Measurements from ENCODE around the gene TIMM8A. TPM values are rescaled to one million over a fixed set of nuclear protein-coding genes. Genes with fewer than 3 reads are reported as not detected.

TIMM8A gene
- 8.8 and 10.2 TPM in 2 replicates for total RNA-seq
- polyA plus RNA-seq, result 13.0 and 16.5 TPM in 2 replicates

DNA sequence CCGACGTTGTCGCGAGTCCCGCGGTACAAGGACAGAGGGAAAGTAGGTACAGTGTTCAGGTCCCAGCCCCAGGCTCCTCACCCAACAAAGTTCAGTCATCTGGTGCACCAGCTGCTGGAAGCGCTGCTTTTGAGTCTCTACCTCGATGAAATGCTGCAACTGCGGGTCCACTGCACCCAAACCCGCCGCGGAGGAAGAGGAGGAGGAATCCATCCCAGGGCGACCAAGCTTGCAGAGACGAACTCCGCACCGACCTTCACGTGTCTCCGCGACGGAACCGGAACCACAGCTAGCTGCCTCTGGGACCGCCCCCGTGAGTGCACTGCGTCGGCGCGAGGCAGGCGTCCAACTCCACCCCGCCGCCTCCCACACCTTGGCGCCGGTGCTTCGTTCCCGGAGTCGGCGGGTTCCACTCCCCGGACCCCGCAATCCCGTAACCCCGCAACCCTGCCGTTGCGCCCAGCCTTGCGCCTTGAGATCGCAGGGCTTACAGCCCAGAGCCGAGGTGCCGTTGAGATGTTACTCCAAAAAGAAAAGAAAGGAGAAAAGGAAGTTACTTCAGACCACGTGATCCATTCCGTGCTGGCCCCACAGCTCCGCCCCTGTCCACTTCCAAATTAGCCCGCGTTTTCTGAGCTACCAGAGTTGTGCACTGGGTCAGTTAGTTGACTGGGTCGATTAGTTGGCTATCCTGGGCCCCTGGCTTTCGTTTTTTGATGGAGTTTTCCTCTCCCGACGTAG is at the start of gene TIMM8A:
Gene TIMM8A, minus strand, starts transcription at position 291 of the 741 bp plus-strand sequence. Its CDS starts 78 bp downstream, at position 213.
- TF ChIP-seq EZH2 (IDR thresholded peaks at IDR 0.05; ENCODE audit: borderline replicate concordance) (no peak), CTCF (IDR thresholded peaks at IDR 0.05; ENCODE audit: poor library complexity) (no peak), EZH2phosphoT487 (IDR thresholded peaks at IDR 0.05; ENCODE audit: low read depth, severe bottlenecking, unreplicated experiment) (no peak)
- H3K9me3 ChIP-seq (ENCODE audit: low read depth), result no peaks in the 10 kb centered on the region
- H3K79me2 ChIP-seq, result peaks cover 10% of the 10 kb centered on the region
- H3K36me3 ChIP-seq (replicated peaks; ENCODE audit: insufficient read depth, low read depth), result no peaks in the 10 kb centered on the region
- WGBS (ENCODE audit: low lambda C conversion rate, missing lambda C conversion rate), result 45% methylated on average over 46 of the region's 55 CpGs
- H3K27ac ChIP-seq, result peak within 1 kb of the TSS; percentile 97
- no peaks in the 10 kb centered on the region for H3K4me1 ChIP-seq (ENCODE audit: insufficient read depth)
- H3K27me3 ChIP-seq, result no peaks in the 10 kb centered on the region
- H2AFZ ChIP-seq, result peak within 1 kb of the TSS; percentile 49
- peak within 1 kb of the TSS; percentile 77 for H3K4me2 ChIP-seq
- H3K9me2 ChIP-seq (replicated peaks; ENCODE audit: insufficient read depth), result no peaks in the 10 kb centered on the region
- H3K4me3 ChIP-seq, result peak within 1 kb of the TSS; percentile 54
- peak; percentile 85 for DNase-seq (ENCODE audit: low spot score)
- H4K20me1 ChIP-seq (ENCODE audit: insufficient read depth, poor library complexity, severe bottlenecking), result no peaks in the 10 kb centered on the region

DNA sequence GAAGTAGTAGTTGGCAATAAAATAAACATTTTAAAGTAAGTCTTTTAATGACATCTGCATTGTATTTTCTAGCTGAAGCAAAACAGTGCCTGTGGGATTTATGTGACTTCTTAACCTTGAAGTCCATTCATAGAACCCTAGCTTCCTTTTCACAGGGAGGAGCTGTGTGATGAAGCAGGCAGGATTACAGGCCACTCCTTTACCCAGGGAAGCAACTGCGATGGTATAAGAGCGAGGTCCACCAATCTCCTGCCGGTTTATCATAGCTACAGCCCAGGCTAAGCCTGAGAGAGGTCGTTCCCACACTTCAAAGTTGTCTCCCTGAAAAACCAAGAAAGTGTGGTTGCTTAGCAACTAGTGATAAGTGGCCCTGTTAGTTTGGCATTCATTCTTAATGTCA is 49.2 kb upstream of the TIMM8A start:
- Histone ChIP-seq H3K9me2 (replicated peaks; ENCODE audit: insufficient read depth) (no peaks in the 10 kb centered on the region), H3K27me3 (no peaks in the 10 kb centered on the region), H3K4me2 (no peak overlapping the region), H4K20me1 (ENCODE audit: insufficient read depth, poor library complexity, severe bottlenecking) (no peaks in the 10 kb centered on the region), H3K9me3 (ENCODE audit: low read depth) (no peaks in the 10 kb centered on the region), H3K4me1 (ENCODE audit: insufficient read depth) (no peaks in the 10 kb centered on the region), H3K79me2 (no peaks in the 10 kb centered on the region), H3K4me3 (no peak overlapping the region), H2AFZ (no peak overlapping the region), H3K27ac (no peak overlapping the region), H3K36me3 (replicated peaks; ENCODE audit: insufficient read depth, low read depth) (no peaks in the 10 kb centered on the region)
- WGBS (ENCODE audit: low lambda C conversion rate, missing lambda C conversion rate), result 42% methylated on average over 4 of the region's 4 CpGs
- TF ChIP-seq EZH2 (IDR thresholded peaks at IDR 0.05; ENCODE audit: borderline replicate concordance), result no peak
- TF ChIP-seq CTCF (IDR thresholded peaks at IDR 0.05; ENCODE audit: poor library complexity), result no peak
- TF ChIP-seq EZH2phosphoT487 (IDR thresholded peaks at IDR 0.05; ENCODE audit: low read depth, severe bottlenecking, unreplicated experiment), result no peak
- DNase-seq (ENCODE audit: low spot score), result peak; percentile 24

- H3K79me2 ChIP-seq, result peaks cover 6% of the 10 kb centered on the region
- H4K20me1 ChIP-seq (ENCODE audit: insufficient read depth, poor library complexity, severe bottlenecking), result no peaks in the 10 kb centered on the region
- no peak overlapping the region for H3K27ac ChIP-seq
- H3K36me3 ChIP-seq (replicated peaks; ENCODE audit: insufficient read depth, low read depth), result no peaks in the 10 kb centered on the region
- H3K27me3 ChIP-seq, result no peaks in the 10 kb centered on the region
- H3K9me3 ChIP-seq (ENCODE audit: low read depth), result no peaks in the 10 kb centered on the region
- no peak overlapping the region for H3K4me3 ChIP-seq
- TF ChIP-seq CTCF (IDR thresholded peaks at IDR 0.05; ENCODE audit: poor library complexity) (no peak), EZH2phosphoT487 (IDR thresholded peaks at IDR 0.05; ENCODE audit: low read depth, severe bottlenecking, unreplicated experiment) (no peak), EZH2 (IDR thresholded peaks at IDR 0.05; ENCODE audit: borderline replicate concordance) (no peak)
- H2AFZ ChIP-seq, result no peak overlapping the region
- H3K4me2 ChIP-seq, result no peak overlapping the region
- H3K9me2 ChIP-seq (replicated peaks; ENCODE audit: insufficient read depth), result no peaks in the 10 kb centered on the region
- no peaks in the 10 kb centered on the region for H3K4me1 ChIP-seq (ENCODE audit: insufficient read depth)
- 84% methylated on average over 1 of the region's 1 CpG for WGBS (ENCODE audit: low lambda C conversion rate, missing lambda C conversion rate)
- no peak for DNase-seq (ENCODE audit: low spot score)
Observed at GRCh38 chrX:101395789-101396188, 47.2 kb upstream of the TIMM8A start.

All from hepatocyte (in vitro differentiated cells).